Measurements from ENCODE around the gene NSF.
"Not testable (repeated sequence)": the region's sequence is repeated elsewhere in the genome, so short reads cannot be mapped to it uniquely, and the experiment has no call there.

DNA sequence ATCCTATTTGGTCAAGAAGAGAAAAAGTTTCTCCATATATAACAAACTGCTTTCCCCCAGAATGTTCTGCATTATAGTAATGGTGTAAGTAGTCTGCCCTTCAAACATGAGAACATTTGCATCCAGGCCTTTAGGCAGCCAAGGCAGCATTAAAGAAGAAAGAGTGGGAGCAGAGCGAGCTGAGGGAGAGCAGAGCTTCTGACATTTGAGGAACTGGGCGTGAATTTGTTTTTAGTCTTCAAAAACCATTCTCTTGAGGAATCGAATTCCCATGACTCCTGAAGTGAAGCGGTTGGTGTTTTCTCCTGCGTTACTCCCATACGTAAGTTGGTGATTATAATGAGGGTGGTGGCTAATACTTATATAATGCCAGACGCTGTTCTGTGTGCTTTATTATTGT is 58.8 kb downstream of the NSF start:
- TF ChIP-seq, protein P1, sequence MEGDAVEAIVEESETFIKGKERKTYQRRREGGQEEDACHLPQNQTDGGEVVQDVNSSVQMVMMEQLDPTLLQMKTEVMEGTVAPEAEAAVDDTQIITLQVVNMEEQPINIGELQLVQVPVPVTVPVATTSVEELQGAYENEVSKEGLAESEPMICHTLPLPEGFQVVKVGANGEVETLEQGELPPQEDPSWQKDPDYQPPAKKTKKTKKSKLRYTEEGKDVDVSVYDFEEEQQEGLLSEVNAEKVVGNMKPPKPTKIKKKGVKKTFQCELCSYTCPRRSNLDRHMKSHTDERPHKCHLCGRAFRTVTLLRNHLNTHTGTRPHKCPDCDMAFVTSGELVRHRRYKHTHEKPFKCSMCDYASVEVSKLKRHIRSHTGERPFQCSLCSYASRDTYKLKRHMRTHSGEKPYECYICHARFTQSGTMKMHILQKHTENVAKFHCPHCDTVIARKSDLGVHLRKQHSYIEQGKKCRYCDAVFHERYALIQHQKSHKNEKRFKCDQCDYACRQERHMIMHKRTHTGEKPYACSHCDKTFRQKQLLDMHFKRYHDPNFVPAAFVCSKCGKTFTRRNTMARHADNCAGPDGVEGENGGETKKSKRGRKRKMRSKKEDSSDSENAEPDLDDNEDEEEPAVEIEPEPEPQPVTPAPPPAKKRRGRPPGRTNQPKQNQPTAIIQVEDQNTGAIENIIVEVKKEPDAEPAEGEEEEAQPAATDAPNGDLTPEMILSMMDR (conservative IDR thresholded peaks at IDR 0.05; ENCODE audit: low read length), result not testable (repeated sequence)
- TF ChIP-seq EZH2phosphoT487 (IDR thresholded peaks at IDR 0.05; ENCODE audit: borderline replicate concordance, low read depth, low read length), result not testable (repeated sequence)
